Ramos (cell line): ENCODE data around the gene CYLD.

ENCODE experiments used
- in situ Hi-C: fragments of 300-500 bp; cut with MboI; formaldehyde crosslinking; loops from one replicate; pipeline ENCODE4 v1.14.3; 2022; ENCODE audit warnings: low sequenced_read_pairs; ENCODE audit not compliant: unreplicated experiment

Gene CYLD

GRCh38 chr16:50741781-50742575, at the start of gene CYLD:
Gene CYLD (plus strand): TSS chr16:50742086. CDS start chr16:50749699, 7,613 bp downstream.
- in situ Hi-C loops = no loop called here

- in situ Hi-C loops = no loop called here
Measured at GRCh38 chr16:50692644-50692998, 49.3 kb upstream of the CYLD start.

DNA sequence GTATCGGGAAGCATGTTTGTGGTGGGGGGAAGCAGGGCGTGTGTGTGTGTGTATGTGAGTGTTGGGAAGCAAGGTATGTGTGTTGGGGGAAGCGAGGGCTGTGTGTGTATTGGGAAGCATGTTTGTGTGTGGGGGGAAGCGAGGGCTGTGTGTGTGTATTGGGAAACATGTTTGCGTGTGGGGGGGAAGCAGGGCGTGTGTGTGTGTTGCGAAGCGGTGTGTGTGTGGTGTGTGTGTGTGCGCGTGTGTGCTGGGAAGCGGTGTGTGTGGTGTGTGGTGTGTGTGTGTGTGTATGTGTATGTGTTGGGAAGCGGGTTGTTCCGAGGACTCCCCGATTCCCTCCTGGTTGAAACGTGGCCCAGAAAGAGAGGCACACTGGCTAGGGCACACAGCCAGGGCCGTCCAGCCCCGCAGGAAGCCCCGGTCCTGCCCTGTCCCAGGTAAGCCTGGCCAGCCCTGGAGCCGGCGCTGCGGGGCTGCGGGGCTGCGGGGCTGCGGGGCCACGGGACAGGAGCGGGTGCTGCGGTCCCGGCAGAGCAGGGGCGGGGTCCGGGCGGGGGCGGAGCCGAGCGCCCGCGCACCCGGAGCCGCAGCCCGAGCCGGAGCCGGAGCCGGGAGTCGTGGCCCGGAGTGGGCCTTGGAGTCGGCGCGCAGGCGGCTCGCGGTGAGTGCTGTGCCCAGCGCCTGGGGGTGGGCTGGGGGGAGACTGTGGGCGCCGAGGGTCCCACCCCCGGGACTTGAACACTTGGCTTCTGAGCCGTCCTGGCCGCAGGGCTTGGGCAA, 48.7 kb upstream of the CYLD start, which contains the start of gene NOD2:
Gene NOD2 (plus strand): TSS at position 608 of the 783 bp plus-strand sequence. CDS start 5,890 bp downstream, outside the sequence.
- in situ Hi-C loops = no loop called here

- in situ Hi-C loops = no loop called here
Measured at GRCh38 chr16:50694206-50694605, 47.7 kb upstream of the CYLD start.

GRCh38 chr16:50695017-50696000, 46.6 kb upstream of the CYLD start:
- in situ Hi-C loops = no loop called here

DNA sequence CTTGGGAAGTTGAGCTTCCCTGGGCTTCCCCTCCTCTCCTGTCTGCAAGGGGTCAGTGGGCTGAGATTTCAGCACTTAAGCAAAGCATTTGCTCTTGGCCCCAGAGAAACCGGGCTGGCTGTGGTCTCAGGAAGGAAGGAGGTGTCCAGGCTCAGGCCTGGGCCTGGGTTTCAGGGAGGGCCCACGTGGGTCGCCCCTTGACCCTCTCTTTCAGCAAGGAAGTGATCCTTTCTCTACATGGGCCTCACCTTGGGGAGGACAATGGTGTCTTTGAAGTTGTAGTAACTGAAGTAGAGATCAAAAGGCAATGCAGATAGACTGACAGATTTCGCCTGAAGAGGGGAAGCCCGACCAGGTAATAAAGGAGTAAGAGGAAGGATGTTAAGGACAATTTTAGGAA, 45.8 kb upstream of the CYLD start:
- in situ Hi-C loops = no loop called here

DNA sequence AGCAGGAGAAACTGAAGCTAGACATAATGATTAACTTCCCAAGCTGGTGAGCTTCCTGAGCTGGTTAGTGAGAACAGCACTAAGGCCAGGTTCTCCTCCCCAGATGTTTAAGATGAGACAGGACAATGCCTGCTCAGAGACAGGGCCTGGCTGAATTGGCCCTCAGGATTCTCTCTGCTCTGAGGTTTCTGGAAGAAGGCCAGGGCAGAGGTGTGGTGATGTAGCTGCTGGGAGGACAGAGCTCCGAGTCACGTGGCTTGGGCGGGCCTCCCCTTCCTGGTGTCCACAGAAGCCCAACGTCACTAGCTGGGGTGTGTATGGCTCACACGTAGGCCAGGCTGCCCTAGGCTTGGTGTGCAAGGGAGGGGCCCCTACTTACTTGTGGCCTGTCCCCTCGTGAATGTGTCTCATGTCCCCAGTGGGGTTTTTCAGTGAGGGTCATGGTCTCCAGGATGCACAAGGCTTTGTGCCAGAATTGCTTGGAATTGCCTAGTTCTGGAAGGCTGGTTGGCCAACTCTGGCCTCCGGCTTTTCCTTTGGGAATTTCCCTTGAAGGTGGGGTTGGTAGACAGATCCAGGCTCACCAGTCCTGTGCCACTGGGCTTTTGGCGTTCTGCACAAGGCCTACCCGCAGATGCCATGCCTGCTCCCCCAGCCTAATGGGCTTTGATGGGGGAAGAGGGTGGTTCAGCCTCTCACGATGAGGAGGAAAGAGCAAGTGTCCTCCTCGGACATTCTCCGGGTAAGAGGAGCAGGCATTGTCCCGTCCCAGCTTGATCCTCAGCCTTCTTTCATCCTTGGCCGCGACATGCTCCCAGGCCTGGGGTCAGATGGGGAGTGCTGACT, 45.1 kb upstream of the CYLD start:
- in situ Hi-C loops = no loop called here

- in situ Hi-C loops = no loop called here
Measured at GRCh38 chr16:50697421-50697715, 44.5 kb upstream of the CYLD start.

GRCh38 chr16:50697881-50698767, 43.8 kb upstream of the CYLD start:
- in situ Hi-C loops = no loop called here

DNA sequence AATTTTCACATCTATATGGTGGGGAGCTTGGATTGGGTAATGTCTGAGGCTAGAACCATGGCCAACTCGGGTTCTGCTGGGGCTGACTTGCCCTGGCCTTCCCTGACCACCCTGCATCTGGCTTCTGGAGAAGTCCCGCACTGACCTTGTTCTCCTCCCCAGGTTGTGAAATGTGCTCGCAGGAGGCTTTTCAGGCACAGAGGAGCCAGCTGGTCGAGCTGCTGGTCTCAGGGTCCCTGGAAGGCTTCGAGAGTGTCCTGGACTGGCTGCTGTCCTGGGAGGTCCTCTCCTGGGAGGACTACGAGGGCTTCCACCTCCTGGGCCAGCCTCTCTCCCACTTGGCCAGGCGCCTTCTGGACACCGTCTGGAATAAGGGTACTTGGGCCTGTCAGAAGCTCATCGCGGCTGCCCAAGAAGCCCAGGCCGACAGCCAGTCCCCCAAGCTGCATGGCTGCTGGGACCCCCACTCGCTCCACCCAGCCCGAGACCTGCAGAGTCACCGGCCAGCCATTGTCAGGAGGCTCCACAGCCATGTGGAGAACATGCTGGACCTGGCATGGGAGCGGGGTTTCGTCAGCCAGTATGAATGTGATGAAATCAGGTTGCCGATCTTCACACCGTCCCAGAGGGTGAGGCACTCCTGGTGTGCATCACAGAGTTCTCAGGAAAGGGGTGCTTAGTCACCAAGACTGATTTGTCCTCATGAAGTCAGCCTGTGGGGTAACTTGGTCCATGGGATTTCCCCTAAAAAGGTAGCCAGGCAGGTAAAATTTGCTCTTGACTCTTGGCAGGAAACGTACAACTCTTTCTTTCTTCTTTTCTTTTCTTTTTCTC, 42.3 kb upstream of the CYLD start:
- in situ Hi-C loops = no loop called here

GRCh38 chr16:50702725-50703124, 39.2 kb upstream of the CYLD start:
- in situ Hi-C loops = no loop called here

- in situ Hi-C loops = no loop called here
Measured at GRCh38 chr16:50704245-50704644, 37.6 kb upstream of the CYLD start.

- in situ Hi-C loops = no loop called here
Measured at GRCh38 chr16:50705436-50706110, 36.3 kb upstream of the CYLD start.

DNA sequence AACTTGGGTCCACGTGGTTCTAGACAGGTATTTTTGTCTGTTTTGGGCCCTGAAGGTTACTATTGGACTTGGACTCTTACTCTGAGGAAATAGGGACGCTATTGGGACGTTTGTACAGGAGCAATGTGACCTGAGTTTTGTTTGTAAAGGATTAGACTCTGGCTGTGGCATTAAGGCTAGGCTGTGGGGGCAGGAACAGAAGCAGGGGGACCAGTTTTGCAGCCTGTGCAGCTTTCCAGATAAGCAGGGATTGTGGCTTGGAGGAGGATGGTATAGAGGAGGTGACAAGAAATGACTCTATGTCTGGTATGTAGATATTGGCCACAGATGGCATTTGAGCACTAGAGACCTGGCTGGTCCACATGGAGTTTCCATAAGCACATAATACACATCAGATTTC, 35.6 kb upstream of the CYLD start:
- in situ Hi-C loops = no loop called here

GRCh38 chr16:50708373-50709060, 33.4 kb upstream of the CYLD start:
- in situ Hi-C loops = no loop called here

- in situ Hi-C loops = no loop called here
Measured at GRCh38 chr16:50709061-50709684, 32.7 kb upstream of the CYLD start.
